NK-92 (cell line): ENCODE results near the gene TTC9.
"Not testable (repeated sequence)": the region's sequence is repeated elsewhere in the genome, so short reads cannot be mapped to it uniquely, and the experiment has no call there.

Experiments
- DNase-seq: peaks from one replicate; lab custom pipeline; 2025; ENCODE audit not compliant: unreplicated experiment; lab: John Stamatoyannopoulos, UW

The TTC9 gene

GRCh38 chr14:70671652-70672644 lies 30.2 kb downstream of the TTC9 start:
- no peak for DNase-seq

GRCh38 chr14:70677341-70677740 lies 35.6 kb downstream of the TTC9 start:
- no peak for DNase-seq

GRCh38 chr14:70680748-70681147 lies 39.0 kb downstream of the TTC9 start:
- no peak for DNase-seq

DNA sequence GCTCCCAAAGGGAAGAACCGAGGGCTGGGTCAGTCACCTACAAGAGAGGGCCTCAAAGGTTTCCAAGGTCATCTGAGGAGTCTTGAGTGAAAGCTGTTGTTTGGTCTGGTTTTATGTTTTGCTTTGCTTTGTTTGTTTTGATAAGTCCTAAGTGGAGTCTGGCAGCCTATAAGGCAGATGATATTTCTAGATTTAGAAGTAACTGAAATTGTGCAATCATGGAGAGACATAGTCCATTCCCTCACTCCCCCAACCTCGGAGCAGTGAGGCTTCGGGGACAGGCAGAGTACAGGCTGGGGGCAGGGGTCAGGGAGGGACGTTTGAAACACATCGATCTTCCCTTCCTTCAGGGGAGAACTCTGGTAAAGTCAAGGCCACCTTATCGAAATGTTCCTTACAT lies 42.3 kb downstream of the TTC9 start:
- DNase-seq, result no peak

DNA sequence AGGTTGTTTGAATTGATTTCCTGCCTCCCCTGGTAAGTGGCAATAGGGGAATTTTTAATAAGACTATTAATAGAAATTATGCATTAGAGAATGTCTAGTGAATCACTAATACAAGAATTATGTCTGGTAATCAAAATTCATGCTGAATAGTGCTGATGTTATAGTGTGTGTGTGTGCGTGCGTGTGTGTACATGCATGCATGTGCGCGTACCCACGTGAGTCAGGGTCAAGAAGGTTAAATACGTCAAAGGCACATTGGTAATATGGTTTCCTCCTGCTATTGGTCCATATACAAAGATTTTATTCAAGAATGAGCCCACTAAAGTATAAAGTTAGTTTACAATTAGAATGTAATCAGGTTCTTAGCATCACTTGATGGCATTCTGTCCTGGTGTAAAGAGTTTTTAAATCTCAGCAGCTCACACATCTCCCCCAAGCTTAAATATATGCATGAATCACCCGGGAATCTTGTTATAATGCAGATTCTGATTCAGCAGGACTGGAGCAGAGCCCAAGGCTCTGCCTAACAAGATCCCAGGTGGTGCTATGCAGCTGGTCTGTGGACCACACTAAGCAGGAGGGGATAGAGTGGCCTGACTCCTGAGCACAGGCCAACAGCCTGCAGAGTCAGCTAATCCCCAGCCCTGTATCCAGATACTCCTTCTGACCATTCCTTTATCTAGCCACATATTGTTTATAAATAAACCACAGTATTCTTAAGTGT lies 43.9 kb downstream of the TTC9 start:
- no peak for DNase-seq

GRCh38 chr14:70692210-70692609 lies 50.5 kb downstream of the TTC9 start:
- DNase-seq, result no peak

GRCh38 chr14:70696026-70696425 lies 54.3 kb downstream of the TTC9 start:
- no peak for DNase-seq

DNA sequence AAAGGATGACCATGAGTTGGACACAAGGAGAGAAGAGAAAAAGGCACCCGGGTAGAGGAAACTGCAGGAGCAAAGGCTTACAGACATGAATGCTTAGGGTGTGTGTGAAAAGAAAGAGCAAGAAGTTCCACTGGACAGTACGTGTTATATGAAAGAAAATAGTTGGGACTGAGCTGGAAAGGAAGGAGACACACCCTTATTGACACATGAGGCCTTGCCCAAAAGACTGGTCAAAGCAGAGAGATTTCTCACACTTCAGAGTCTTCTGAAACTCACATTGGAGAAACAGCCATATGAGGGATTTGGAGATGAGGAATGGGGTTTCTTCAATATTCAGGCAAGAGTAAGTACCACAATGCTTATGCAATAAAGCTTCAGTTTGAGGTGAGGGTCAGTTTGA lies 56.0 kb downstream of the TTC9 start:
- no peak for DNase-seq

DNA sequence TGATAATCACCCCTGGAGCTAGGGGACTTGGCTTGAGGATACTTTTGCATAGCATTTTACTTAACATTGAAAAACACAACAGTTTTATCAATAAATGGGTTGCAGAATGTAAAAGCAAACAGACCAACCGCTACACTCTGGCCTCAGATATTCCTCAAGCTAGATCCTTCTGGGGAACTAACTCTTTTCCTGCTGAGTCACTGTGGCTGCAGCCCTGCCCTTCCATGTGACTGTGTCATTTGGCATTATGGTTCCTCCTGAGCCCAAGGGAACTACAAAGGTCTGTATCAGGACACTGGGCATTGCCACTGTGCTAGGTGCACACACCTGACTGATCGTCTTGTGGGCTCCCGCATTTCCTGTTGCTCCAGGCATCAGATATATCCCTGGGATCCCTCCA lies 56.6 kb downstream of the TTC9 start:
- no peak for DNase-seq

DNA sequence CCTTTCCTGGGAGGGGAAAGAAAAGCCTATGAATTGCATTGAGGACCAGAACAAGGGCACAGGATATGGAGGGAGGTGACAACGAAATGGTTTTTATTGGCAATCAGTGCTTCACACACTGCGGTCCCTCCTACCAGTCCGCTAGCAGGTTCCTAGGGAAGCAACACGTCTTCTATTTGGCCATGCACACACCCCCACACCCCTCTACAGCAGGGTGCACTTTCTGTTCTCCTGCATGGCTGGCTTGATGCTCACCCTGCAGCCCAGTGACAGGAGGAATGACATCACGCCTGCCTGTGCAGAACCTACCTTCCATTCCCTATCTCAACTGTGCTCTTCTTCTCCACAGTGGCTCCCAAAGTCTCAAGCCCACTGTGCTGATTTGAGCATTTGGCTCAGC lies 57.9 kb downstream of the TTC9 start:
- no peak for DNase-seq

GRCh38 chr14:70700955-70701585 lies 59.4 kb downstream of the TTC9 start:
- DNase-seq, result no peak

DNA sequence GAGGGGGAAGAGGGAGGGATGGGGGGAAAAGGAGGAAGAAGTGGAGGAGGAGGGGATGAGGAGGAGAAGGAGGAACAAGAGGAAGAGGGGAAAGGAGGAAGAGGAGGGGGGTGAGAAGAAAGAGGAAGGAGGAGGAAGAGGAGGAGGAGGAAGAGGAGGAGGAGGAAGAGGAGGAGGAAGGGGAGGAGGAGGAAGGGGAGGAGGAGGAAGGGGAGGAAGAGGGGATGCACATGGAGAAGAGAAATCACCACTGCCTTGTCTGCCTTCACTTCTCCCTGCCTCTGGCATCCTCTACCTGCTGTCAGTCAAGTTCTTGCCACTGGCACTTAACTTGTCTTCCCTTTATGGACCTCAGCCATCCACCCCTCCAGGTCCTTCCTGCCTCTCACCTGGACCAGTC lies 59.9 kb downstream of the TTC9 start:
- no peak for DNase-seq

- DNase-seq, result no peak
These were observed 60.4 kb downstream of the TTC9 start for GRCh38 chr14:70702161-70702560.

DNA sequence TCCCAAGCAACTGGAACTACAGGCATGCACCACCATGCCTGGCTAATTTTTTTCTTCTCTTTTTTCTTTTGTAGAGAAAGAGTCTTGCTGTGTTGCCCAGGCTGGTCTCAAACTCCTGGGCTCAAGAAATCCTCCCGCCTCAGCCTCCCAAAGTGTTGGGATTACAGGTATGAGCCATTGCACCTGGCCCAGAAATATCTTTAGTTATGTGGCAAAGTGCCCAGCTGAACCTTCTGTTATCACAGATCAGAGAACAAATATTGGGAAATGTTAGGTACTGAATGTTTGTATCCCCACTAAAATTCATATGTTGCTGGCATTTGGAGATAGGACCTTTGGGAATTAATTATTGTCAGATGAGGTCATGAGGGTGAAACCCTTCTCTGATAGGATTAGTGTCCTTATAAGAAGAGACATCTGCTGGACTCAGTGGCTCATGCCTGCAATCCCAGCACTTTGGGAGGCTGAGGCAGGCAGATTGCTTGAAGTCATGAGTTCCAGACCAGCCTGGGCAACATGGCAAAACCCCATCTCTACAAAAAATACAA lies 62.0 kb downstream of the TTC9 start:
- DNase-seq, result not testable (repeated sequence)

DNA sequence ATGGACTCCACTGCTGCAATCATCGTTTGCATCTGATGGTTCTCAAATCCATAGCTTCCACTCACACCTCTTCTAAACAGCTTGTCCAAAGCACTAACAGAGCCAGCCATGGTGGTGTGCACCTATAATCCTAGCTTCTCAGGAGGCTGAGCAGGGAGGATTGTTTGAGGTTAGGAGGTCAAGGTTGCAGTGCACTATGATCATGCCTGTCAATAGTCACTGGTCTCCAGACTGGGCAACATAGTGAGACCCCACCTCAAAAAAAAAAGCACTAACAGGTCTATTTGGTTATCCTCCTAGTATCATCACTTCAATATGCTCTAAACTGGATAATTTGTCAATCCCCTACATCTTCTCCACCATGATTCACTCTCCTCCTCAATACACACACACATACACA lies 63.2 kb downstream of the TTC9 start:
- DNase-seq, result no peak

- no peak for DNase-seq
These were observed 64.5 kb downstream of the TTC9 start for GRCh38 chr14:70706177-70706576.

GRCh38 chr14:70707138-70708038 lies 65.7 kb downstream of the TTC9 start:
- no peak for DNase-seq

GRCh38 chr14:70708717-70709570 lies 67.2 kb downstream of the TTC9 start:
- DNase-seq, result no peak

DNA sequence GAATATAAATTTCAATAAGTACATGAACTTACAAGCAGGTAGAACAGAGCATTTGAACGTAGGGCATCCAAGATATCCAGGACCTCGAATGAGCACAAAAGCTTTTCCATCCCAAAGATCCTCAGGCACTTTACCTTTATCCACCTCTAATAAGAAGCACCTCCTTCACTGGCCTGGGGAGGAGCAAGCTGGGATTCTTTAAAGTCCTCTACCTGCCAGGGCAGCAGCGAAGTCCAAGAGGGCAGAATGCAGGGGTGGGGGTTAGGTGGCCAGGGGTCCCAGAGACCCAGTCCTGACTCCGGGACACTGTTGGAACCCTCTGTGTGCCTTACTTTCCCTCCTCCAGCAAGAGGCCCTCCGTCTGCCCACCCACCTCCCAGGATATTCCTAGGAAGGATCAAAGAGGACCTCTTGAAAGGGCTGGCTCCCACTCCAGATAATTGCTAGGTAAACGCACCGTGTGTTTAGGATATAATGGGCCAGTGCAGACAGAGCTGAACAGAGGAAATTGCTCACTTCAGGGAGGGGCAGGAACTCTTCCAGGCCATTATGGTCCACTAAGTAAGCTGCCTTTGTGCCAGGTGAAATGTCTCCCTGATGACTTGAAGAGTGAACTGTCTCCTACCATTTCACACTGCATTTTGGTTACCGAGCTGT lies 68.1 kb downstream of the TTC9 start:
- DNase-seq, result no peak
